NCI-H345 treated with DMSO at 0.1 percent for 48 hours (cell line): ENCODE data around the gene ACTR6.
A peak's percentile ranks its signal among the peaks of the same experiment; 100 is the strongest.
"Not testable (repeated sequence)": the region's sequence is repeated elsewhere in the genome, so short reads cannot be mapped to it uniquely, and the experiment has no call there.

Experiments used
- DNase-seq: peaks from one replicate; lab custom pipeline; 2025; ENCODE audit not compliant: unreplicated experiment; lab: John Stamatoyannopoulos, UW

ACTR6 gene

GRCh38 chr12:100184549-100185145 lies 16.0 kb upstream of the ACTR6 start:
- DNase-seq = peak; percentile 17

- DNase-seq = no peak
Observed at GRCh38 chr12:100185361-100185894, 15.2 kb upstream of the ACTR6 start.

GRCh38 chr12:100186071-100186470 lies 14.5 kb upstream of the ACTR6 start:
- no peak for DNase-seq

GRCh38 chr12:100187068-100187467 lies 13.5 kb upstream of the ACTR6 start:
- DNase-seq = no peak

GRCh38 chr12:100187857-100188519 lies 12.6 kb upstream of the ACTR6 start:
- DNase-seq = no peak

GRCh38 chr12:100188888-100189635 lies 11.6 kb upstream of the ACTR6 start:
- not testable (repeated sequence) for DNase-seq

- no peak for DNase-seq
Observed at GRCh38 chr12:100189636-100190394, 10.8 kb upstream of the ACTR6 start.

- DNase-seq = no peak
Observed at GRCh38 chr12:100193085-100193484, 7.5 kb upstream of the ACTR6 start.

- DNase-seq = no peak
Observed at GRCh38 chr12:100197486-100197885, 3.1 kb upstream of the ACTR6 start.

GRCh38 chr12:100199023-100199346 lies 1.6 kb upstream of the ACTR6 start:
- no peak for DNase-seq

- DNase-seq = peak; percentile 79
Observed at GRCh38 chr12:100199347-100200149, 1.1 kb upstream of the ACTR6 start.

GRCh38 chr12:100201604-100202423 lies 1.2 kb downstream of the ACTR6 start:
- no peak for DNase-seq

- no peak for DNase-seq
Observed at GRCh38 chr12:100207311-100207710, 6.7 kb downstream of the ACTR6 start.

GRCh38 chr12:100208834-100209233 lies 8.2 kb downstream of the ACTR6 start:
- DNase-seq = no peak

GRCh38 chr12:100211698-100212097 lies 11.1 kb downstream of the ACTR6 start:
- DNase-seq = no peak

- DNase-seq = no peak
Observed at GRCh38 chr12:100213016-100213891, 12.6 kb downstream of the ACTR6 start.

GRCh38 chr12:100214518-100214917 lies 13.9 kb downstream of the ACTR6 start:
- no peak for DNase-seq

GRCh38 chr12:100215209-100215608 lies 14.6 kb downstream of the ACTR6 start:
- DNase-seq = no peak

- DNase-seq = no peak
Observed at GRCh38 chr12:100216337-100216736, 15.7 kb downstream of the ACTR6 start.
